H9 (cell line): ENCODE results near the gene ZNF814. TPM values are rescaled to one million over a fixed set of nuclear protein-coding genes. Genes with fewer than 3 reads are reported as not detected.
A peak's percentile ranks its signal among the peaks of the same experiment; 100 is the strongest.

Experiments used
- DNase-seq: peaks from one replicate; pipeline ENCODE4 v3.0.0-alpha.2; 2017
- H2AFZ ChIP-seq: one replicate; pipeline ENCODE4 v1.6.1; 2013; ENCODE audit warnings: mild to moderate bottlenecking, low read length, control low read depth, moderate library complexity
- H2AK5ac ChIP-seq: 2 replicates; pipeline ENCODE4 v1.6.1; 2013; ENCODE audit warnings: low read length, control low read depth, mixed read lengths; ENCODE audit not compliant: insufficient read length
- H2BK120ac ChIP-seq: one replicate; pipeline ENCODE4 v1.6.1; 2013; ENCODE audit warnings: low read depth, mild to moderate bottlenecking, low read length, control low read depth, inconsistent platforms; ENCODE audit not compliant: poor library complexity, severe bottlenecking
- H2BK12ac ChIP-seq: 2 replicates; pipeline ENCODE4 v1.6.1; 2013; ENCODE audit warnings: low read length, control low read depth, mixed read lengths, low read depth; ENCODE audit not compliant: insufficient read length
- H2BK15ac ChIP-seq: 2 replicates; pipeline ENCODE4 v1.6.1; 2013; ENCODE audit warnings: low read depth, low read length, control low read depth
- H2BK20ac ChIP-seq: one replicate; pipeline ENCODE4 v1.6.1; 2013; ENCODE audit warnings: low read depth, mild to moderate bottlenecking, low read length, control low read depth, inconsistent platforms; ENCODE audit not compliant: poor library complexity, severe bottlenecking
- H2BK5ac ChIP-seq: 2 replicates; pipeline ENCODE4 v1.6.1; 2013; ENCODE audit warnings: low read length, control low read depth, mixed read lengths; ENCODE audit not compliant: insufficient read length
- H3K14ac ChIP-seq: 2 replicates; pipeline ENCODE4 v1.6.1; 2013; ENCODE audit warnings: low read length, control low read depth; ENCODE audit not compliant: insufficient read depth
- H3K18ac ChIP-seq: 2 replicates; pipeline ENCODE4 v1.6.1; 2013; ENCODE audit warnings: low read depth, mild to moderate bottlenecking, mixed read lengths, low read length, control low read depth; ENCODE audit not compliant: insufficient read length
- H3K23ac ChIP-seq: 2 replicates; pipeline ENCODE4 v1.6.1; 2013; ENCODE audit warnings: low read length, control low read depth, mixed read lengths, low read depth; ENCODE audit not compliant: insufficient read length
- H3K23me2 ChIP-seq: 2 replicates; pipeline ENCODE4 v1.6.1; 2013; ENCODE audit warnings: low read depth, mild to moderate bottlenecking, mixed read lengths, low read length, control low read depth; ENCODE audit not compliant: insufficient read length, poor library complexity, severe bottlenecking
- H3K27ac ChIP-seq: 2 replicates; pipeline ENCODE4 v1.5.1; 2013; ENCODE audit warnings: low read length, control low read depth, mixed read lengths, low read depth; ENCODE audit not compliant: insufficient read length
- H3K27me3 ChIP-seq: 2 replicates; pipeline ENCODE4 v1.6.1; 2013; ENCODE audit warnings: low read length, control low read depth, inconsistent platforms; ENCODE audit not compliant: insufficient read depth
- H3K4ac ChIP-seq: 2 replicates; pipeline ENCODE4 v1.6.1; 2013; ENCODE audit warnings: low read depth, mild to moderate bottlenecking, control low read depth, inconsistent platforms, low read length, moderate library complexity
- H3K4me1 ChIP-seq: 2 replicates; pipeline ENCODE4 v1.6.1; 2013; ENCODE audit warnings: low read length, control low read depth, inconsistent platforms; ENCODE audit not compliant: insufficient read depth
- H3K4me2 ChIP-seq: 2 replicates; pipeline ENCODE4 v1.6.1; 2013; ENCODE audit warnings: low read length, control low read depth, mixed read lengths; ENCODE audit not compliant: insufficient read length, insufficient read depth
- H3K56ac ChIP-seq: 2 replicates; pipeline ENCODE4 v1.6.1; 2013; ENCODE audit warnings: low read depth, mild to moderate bottlenecking, mixed read lengths, low read length, control low read depth; ENCODE audit not compliant: insufficient read length
- H3K79me1 ChIP-seq: 2 replicates; pipeline ENCODE4 v1.6.1; 2013; ENCODE audit warnings: low read depth, mild to moderate bottlenecking, moderate library complexity, low read length, control low read depth, inconsistent platforms; ENCODE audit not compliant: insufficient read depth, poor library complexity, severe bottlenecking
- H3K79me2 ChIP-seq: 2 replicates; pipeline ENCODE4 v1.6.1; 2013; ENCODE audit warnings: low read length, control low read depth, inconsistent platforms; ENCODE audit not compliant: insufficient read depth
- H3K9ac ChIP-seq: 2 replicates; pipeline ENCODE4 v1.6.1; 2013; ENCODE audit warnings: low read length, control low read depth, mixed read lengths; ENCODE audit not compliant: insufficient read length; ENCODE audit errors: extremely low read depth
- H3K9me3 ChIP-seq: one replicate; pipeline ENCODE4 v1.6.1; 2013; ENCODE audit warnings: low read depth, low read length, inconsistent platforms; ENCODE audit not compliant: control insufficient read depth
- H3T11ph ChIP-seq: one replicate; pipeline ENCODE4 v1.6.1; 2013; ENCODE audit warnings: mild to moderate bottlenecking, low read length, control low read depth, inconsistent platforms
- H4K20me1 ChIP-seq: one replicate; pipeline ENCODE4 v1.6.1; 2013; ENCODE audit not compliant: control insufficient read depth, insufficient read length, insufficient read depth
- H4K5ac ChIP-seq: 2 replicates; pipeline ENCODE4 v1.6.1; 2013; ENCODE audit warnings: low read depth, mild to moderate bottlenecking, mixed read lengths, low read length, control low read depth; ENCODE audit not compliant: insufficient read length
- H4K8ac ChIP-seq: replicated peaks from 2 replicates; pipeline ENCODE4 v1.6.1; 2013; ENCODE audit warnings: low read length, control low read depth, mixed read lengths, low read depth; ENCODE audit not compliant: insufficient read length
- H4K91ac ChIP-seq: 2 replicates; pipeline ENCODE4 v1.6.1; 2013; ENCODE audit warnings: low read depth, mild to moderate bottlenecking, moderate library complexity, mixed read lengths, low read length, control low read depth; ENCODE audit not compliant: insufficient read length
- H3K27ac Mint-ChIP-seq, 3 experiments: 2 replicates in 2 of 3; 3 replicates in 1 of 3; pipeline ENCODE4 v1.8.0; 2020 to 2021; ENCODE audit warnings: mixed read lengths in 3 of 3, mild to moderate bottlenecking in 1 of 3, moderate library complexity in 1 of 3
- H3K27me3 Mint-ChIP-seq: 2 replicates; pipeline ENCODE4 v1.8.0; 2021; ENCODE audit warnings: low read depth, mild to moderate bottlenecking, moderate library complexity, mixed read lengths
- H3K36me3 Mint-ChIP-seq, 3 experiments: 2 replicates in 2 of 3; 3 replicates in 1 of 3; pipeline ENCODE4 v1.8.0; 2020 to 2021; ENCODE audit warnings: low read depth in 3 of 3, mixed read lengths in 3 of 3; ENCODE audit not compliant: insufficient read depth in 1 of 3
- H3K4me1 Mint-ChIP-seq, 2 experiments: 2 replicates each; pipeline ENCODE4 v1.8.0; 2020; ENCODE audit warnings: mixed read lengths in 2 of 2
- H3K4me3 Mint-ChIP-seq, 2 experiments: 2 replicates in 1 of 2; 3 replicates in 1 of 2; pipeline ENCODE4 v1.8.0; 2020 to 2021; ENCODE audit warnings: mild to moderate bottlenecking in 2 of 2, mixed read lengths in 2 of 2, moderate library complexity in 1 of 2
- H3K9me3 Mint-ChIP-seq, 2 experiments: 2 replicates in 1 of 2; 3 replicates in 1 of 2; pipeline ENCODE4 v1.8.0; 2020; ENCODE audit warnings: mild to moderate bottlenecking in 2 of 2, mixed read lengths in 2 of 2, moderate library complexity in 1 of 2
- CTCF ChIP-seq: fragments of 200-600 bp; sonication (generic); conservative IDR thresholded peaks from 3 replicates; pipeline ENCODE4 v1.8.0; 2021; ENCODE audit warnings: antibody characterized with exemption, mild to moderate bottlenecking
- WGBS: extraction: QIAGEN DNeasy Blood & Tissue Kit; methylation state at CpG from one replicate; pipeline ENCODE4 v1.1.7; 2013; ENCODE audit warnings: missing lambda C conversion rate, low lambda C conversion rate, mixed read lengths; ENCODE audit not compliant: insufficient read length; ENCODE audit errors: extremely low coverage; 5-methylcytosine and 5-hydroxymethylcytosine counted together
- total RNA-seq: library from RNA; stranded (reverse); gene quantifications from 2 replicates; pipeline ENCODE4 v1.2.1, GENCODE V29; 2021

Gene ZNF814
- total RNA-seq, 1 experiment from 2014 or later: 103 TPM

- H3K9me3 Mint-ChIP-seq: no peaks in the 10 kb centered on the region
- Histone ChIP-seq H2AK5ac (no peak overlapping the region), H2BK20ac (no peak overlapping the region), H4K8ac (no peak overlapping the region), H3K27ac (peak overlapping the region; percentile 99), H3K23me2 (peaks cover 11% of the 10 kb centered on the region), H3K9me3 (no peaks in the 10 kb centered on the region), H3K4me1 (peaks cover 8% of the 10 kb centered on the region; the same call in 1 of the 2 replicates), H3K79me2 (no peaks in the 10 kb centered on the region), H4K91ac (no peak overlapping the region), H2BK5ac (no peak overlapping the region), H3T11ph (no peak overlapping the region), H2BK15ac (no peak overlapping the region), H3K4me2 (peak overlapping the region; percentile 75), H3K27me3 (no peaks in the 10 kb centered on the region), H2BK12ac (no peak overlapping the region), H3K56ac (no peak overlapping the region), H3K9ac (peak overlapping the region; percentile 97), H3K14ac (no peak overlapping the region), H3K79me1 (no peaks in the 10 kb centered on the region), H4K5ac (no peak overlapping the region), H2BK120ac (no peak overlapping the region), H3K18ac (peak overlapping the region; percentile 89), H3K23ac (no peak overlapping the region), H2AFZ (no peak overlapping the region), H3K4ac (no peak overlapping the region), H4K20me1 (no peaks in the 10 kb centered on the region)
- H3K4me1 Mint-ChIP-seq: peaks cover 49 to 56% of the 10 kb centered on the region in 2 experiments
- WGBS: no CpG with 5 or more reads among the region's 6 CpGs
- no peak for DNase-seq
- H3K4me3 Mint-ChIP-seq: peak overlapping the region; percentile 72 to 83
- no peak for TF ChIP-seq CTCF
- peaks cover 12 to 23% (median 21%) of the 10 kb centered on the region in 3 experiments for H3K36me3 Mint-ChIP-seq
- H3K27ac Mint-ChIP-seq: peak overlapping the region; percentile 98 to 99 (median 98)
- no peaks in the 10 kb centered on the region for H3K27me3 Mint-ChIP-seq
Observed at GRCh38 chr19:57803265-57803593, 85.6 kb downstream of the ZNF814 start.
